WERI-Rb-1 (cell line): ENCODE data around the gene KLK4.

ENCODE experiments used
- DNase-seq: peaks from one replicate; pipeline ENCODE4 v3.0.0-alpha.2; 2020
- H3K27ac ChIP-seq: fragments of 250-450 bp; sonication (Bioruptor Pico); 2 replicates; pipeline ENCODE4 v1.5.1; 2020; ENCODE audit warnings: mild to moderate bottlenecking, moderate library complexity
- H3K27me3 ChIP-seq: fragments of 250-450 bp; sonication (Bioruptor Pico); 2 replicates; pipeline ENCODE4 v1.5.1; 2021; ENCODE audit warnings: mild to moderate bottlenecking, low read depth, moderate library complexity; ENCODE audit not compliant: insufficient read depth, severe bottlenecking
- H3K36me3 ChIP-seq: fragments of 250-450 bp; sonication (Bioruptor Pico); 2 replicates; pipeline ENCODE4 v1.5.1; 2020; ENCODE audit warnings: mild to moderate bottlenecking, moderate library complexity
- H3K4me3 ChIP-seq: 2 replicates; pipeline ENCODE4 v1.5.1; 2011; ENCODE audit warnings: low read depth, mild to moderate bottlenecking, control low read depth, low read length
- H3K9me3 ChIP-seq: fragments of 250-450 bp; sonication (Bioruptor Pico); 2 replicates; pipeline ENCODE4 v1.5.1; 2021; ENCODE audit warnings: mild to moderate bottlenecking, moderate library complexity; ENCODE audit not compliant: severe bottlenecking
- TF ChIP-seq, protein P1 (sequence below): IDR thresholded peaks from 2 replicates; pipeline ENCODE4 v1.5.1; 2011; ENCODE audit warnings: low read depth, mild to moderate bottlenecking, control low read depth, inconsistent platforms, low read length

Gene KLK4, protein sequence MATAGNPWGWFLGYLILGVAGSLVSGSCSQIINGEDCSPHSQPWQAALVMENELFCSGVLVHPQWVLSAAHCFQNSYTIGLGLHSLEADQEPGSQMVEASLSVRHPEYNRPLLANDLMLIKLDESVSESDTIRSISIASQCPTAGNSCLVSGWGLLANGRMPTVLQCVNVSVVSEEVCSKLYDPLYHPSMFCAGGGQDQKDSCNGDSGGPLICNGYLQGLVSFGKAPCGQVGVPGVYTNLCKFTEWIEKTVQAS

DNA sequence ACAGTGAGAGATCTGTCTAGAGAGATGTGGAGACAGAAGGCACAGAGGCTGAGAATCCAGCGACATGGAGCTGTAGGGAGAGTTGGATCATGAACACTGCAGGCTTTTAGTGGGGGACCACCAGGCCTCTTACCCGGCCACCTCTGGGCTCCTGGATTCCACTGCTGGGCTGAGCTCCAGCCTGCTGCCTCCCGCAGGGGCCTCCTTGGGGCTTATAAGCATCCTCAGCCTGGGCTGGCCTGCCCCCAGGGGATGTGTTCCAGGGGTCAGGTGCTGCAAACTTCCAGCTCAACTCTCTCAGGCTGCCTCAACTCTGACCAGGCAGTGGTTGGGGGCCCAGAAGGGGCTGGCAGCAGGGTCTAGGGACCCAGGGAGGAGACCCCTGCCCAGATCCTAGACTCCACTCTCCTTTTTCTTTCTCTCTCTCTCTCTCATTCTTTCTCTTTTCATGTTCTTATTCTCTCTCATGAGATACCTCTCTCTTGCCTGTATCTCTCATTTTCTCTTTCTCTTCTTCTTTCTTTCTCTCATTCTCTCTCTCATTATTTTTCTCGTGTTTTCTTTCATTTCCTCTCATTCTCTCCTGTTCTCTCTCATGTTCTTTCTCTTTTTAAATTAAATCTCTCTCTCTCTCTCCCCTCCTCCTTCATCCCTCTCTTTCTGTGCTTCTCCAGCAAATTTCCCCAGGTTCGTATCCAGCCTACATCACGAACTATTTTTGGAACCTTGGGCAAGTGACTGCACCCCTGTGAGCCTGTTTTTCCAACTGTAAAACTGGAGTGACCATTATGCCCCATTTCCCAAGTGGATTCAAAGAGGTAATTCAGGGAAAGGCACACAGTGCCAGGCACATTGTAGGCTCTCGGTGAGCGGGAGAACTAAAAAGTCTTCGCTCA lies at the start of gene KLK4:
KLK4 (minus strand) TSS at position 190 of the 896 bp plus-strand sequence. CDS start 657 bp downstream, outside the sequence.
- Histone ChIP-seq H3K4me3 (no peak within 1 kb of the TSS), H3K36me3 (no peaks in the 10 kb centered on the region), H3K27ac (no peak within 1 kb of the TSS), H3K27me3 (peaks cover 81% of the 10 kb centered on the region), H3K9me3 (no peaks in the 10 kb centered on the region)
- TF ChIP-seq, protein P1, sequence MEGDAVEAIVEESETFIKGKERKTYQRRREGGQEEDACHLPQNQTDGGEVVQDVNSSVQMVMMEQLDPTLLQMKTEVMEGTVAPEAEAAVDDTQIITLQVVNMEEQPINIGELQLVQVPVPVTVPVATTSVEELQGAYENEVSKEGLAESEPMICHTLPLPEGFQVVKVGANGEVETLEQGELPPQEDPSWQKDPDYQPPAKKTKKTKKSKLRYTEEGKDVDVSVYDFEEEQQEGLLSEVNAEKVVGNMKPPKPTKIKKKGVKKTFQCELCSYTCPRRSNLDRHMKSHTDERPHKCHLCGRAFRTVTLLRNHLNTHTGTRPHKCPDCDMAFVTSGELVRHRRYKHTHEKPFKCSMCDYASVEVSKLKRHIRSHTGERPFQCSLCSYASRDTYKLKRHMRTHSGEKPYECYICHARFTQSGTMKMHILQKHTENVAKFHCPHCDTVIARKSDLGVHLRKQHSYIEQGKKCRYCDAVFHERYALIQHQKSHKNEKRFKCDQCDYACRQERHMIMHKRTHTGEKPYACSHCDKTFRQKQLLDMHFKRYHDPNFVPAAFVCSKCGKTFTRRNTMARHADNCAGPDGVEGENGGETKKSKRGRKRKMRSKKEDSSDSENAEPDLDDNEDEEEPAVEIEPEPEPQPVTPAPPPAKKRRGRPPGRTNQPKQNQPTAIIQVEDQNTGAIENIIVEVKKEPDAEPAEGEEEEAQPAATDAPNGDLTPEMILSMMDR, result no peak
- no peak for DNase-seq

DNA sequence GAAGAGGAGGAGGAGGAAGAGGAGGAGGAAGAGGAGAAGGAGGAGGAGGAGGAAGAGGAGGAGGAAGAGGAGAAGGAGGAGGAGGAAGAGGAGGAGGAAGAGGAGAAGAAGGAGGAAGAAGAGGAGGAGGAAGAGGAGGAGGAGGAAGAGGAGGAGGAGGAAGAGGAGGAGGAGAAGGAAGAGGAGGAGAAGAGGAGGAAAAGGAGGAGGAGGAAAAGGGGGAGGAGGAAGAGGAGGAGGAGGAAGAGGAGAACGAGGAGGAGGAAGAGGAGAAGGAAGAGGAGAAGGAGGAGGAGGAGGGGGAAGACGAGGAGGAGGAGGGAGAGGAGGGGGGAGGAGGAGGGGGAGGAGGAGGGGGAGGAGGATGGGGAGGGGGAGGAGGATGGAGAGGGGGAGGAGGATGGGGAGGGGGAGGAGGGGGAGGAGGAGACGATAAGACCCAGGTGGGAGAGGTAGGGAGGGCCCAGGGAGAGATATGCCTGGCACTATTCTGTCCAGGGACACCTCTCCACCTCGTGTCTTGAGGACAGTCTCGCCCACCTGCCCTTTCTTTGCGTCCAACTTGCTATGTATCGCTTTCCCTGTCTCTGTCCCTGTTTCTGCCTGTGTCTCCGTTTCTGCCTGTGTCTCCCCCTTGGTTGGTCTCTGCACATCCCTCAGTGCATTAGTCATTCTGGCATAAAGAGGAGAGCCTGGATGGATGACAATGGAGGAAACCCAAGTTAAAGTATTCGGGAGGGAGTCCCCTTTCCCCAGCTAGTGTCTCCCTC lies 48.7 kb upstream of the KLK4 start:
- H3K9me3 ChIP-seq, result no peaks in the 10 kb centered on the region

DNA sequence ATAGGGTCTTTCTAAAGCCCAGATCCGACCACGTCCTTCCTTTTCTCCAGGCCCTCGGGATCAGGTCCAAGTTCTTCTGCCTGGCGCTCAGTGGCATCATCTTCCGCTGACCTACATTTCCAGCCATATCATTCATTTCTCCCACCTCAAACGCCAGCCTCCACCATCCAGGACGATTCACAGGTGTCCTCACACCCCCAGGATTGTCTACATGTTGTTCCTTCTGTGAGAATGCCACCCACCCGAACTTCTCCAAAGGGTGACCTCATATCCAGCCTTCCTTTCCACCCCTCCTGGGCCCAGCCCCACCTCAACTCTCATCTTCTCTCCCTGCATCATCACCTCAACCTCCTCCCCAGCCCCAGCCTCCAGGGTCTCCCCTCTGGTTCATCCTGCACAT lies 46.4 kb upstream of the KLK4 start:
- no peaks in the 10 kb centered on the region for H3K9me3 ChIP-seq
- no peak for DNase-seq
- H3K4me3 ChIP-seq, result no peak overlapping the region
- H3K27me3 ChIP-seq, result peaks cover 72% of the 10 kb centered on the region
- TF ChIP-seq, protein P1, result no peak
- H3K27ac ChIP-seq, result no peak overlapping the region
- no peaks in the 10 kb centered on the region for H3K36me3 ChIP-seq

More for the DNA sequence above, 48.7 kb upstream of the KLK4 start:
- no peaks in the 10 kb centered on the region for H3K36me3 ChIP-seq
- H3K27ac ChIP-seq, result no peak overlapping the region
- TF ChIP-seq, protein P1, result no peak
- DNase-seq, result no peak
- no peak overlapping the region for H3K4me3 ChIP-seq
- H3K27me3 ChIP-seq, result peaks cover 69% of the 10 kb centered on the region

DNA sequence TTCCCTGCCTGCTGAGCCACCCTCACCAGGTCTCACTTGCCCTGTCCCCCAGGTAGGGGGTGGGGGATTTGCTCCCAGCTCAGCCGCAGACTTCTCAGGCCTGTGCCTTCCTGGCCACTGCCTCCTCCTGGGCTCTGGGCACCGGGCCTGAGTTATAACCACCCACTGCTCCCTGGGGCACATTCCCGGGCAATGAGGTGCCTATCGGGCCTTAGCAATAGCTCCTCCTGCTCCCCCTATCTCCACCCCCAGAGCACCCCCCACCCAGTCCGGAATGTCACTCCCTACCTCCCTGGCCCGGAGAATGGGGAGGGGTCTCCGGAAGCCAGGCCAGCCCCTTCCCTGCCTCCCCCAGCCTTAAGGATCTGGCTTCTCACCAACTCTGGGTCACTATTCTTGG lies 41.7 kb upstream of the KLK4 start, which contains the start of gene KLK5:
KLK5 (minus strand) TSS at position 129 of the 400 bp plus-strand sequence. CDS start 381 bp downstream, outside the sequence.
- Histone ChIP-seq H3K27ac (no peak within 1 kb of the TSS), H3K4me3 (no peak within 1 kb of the TSS), H3K27me3 (peaks cover 72% of the 10 kb centered on the region), H3K9me3 (peaks cover 3% of the 10 kb centered on the region), H3K36me3 (no peaks in the 10 kb centered on the region)
- TF ChIP-seq, protein P1, result no peak
- DNase-seq, result no peak

DNA sequence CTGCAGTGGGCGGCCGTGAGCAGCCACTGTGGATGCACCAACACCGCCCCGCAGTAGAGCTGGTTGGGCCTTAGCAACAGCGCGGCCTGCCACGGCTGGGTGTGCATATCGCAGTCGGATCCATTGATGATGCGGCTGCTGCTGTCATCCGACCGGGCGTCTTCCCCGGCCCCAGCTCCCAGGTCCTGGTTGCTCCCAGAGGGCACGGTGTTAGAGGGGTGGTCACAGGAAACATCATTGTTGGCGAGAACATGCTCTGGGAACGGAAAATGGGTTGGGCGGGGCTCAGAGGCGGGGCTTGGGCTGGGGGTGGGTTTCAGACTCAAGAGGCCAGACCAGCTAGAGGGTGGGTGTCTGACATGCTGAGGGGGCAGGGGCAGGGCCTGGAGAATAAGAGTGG lies 38.7 kb upstream of the KLK4 start:
- Histone ChIP-seq H3K36me3 (no peaks in the 10 kb centered on the region), H3K27ac (no peak overlapping the region), H3K9me3 (peaks cover 3% of the 10 kb centered on the region), H3K27me3 (peaks cover 67% of the 10 kb centered on the region), H3K4me3 (no peak overlapping the region)
- TF ChIP-seq, protein P1, result no peak
- DNase-seq, result no peak
